ENCODE measurements around the gene IDE.
"Not testable (repeated sequence)": the region's sequence is repeated elsewhere in the genome, so short reads cannot be mapped to it uniquely, and the experiment has no call there.

Gene IDE

DNA sequence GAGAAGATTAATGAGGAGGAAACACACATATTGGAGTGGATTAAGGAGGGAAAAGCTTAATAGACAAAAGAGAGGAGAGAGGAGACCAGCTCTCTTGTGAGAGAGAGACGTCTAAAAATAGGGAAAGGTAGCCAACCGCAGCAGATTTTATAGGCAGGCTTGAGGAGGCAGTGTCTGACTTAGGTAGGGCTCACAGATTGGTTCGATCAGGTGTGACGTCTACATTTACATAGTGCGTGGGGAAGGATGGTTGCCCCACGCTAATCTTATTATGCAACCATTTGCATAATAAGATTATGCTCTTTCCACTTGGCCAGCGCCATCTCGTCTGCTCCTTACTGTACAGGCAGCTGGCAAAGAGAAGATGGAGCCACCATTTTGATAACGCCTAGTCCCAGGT is 160.9 kb downstream of the IDE start:
- no peak for DNase-seq

DNA sequence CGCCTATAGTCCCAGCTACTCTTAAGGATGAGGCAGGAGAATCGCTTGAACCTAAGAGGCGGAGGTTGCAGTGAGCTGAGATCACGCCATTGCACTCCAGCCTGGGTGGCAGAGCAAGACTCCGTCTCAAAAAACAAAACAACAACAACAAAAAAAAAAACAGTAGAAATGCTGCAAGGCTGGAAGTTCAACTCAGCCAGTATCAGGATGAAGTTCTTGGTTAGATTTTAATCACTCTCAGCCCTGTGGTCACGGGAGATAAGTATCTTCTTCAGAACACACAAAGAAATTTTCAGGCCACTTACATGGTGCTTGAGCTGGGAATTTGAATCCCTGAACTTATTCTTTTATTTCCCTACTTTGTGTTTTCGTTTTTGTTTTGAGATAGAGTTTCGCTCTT is 162.5 kb downstream of the IDE start:
- DNase-seq = no peak

- no peak for DNase-seq
These were observed 163.4 kb downstream of the IDE start for GRCh38 chr10:92410501-92410900.

DNA sequence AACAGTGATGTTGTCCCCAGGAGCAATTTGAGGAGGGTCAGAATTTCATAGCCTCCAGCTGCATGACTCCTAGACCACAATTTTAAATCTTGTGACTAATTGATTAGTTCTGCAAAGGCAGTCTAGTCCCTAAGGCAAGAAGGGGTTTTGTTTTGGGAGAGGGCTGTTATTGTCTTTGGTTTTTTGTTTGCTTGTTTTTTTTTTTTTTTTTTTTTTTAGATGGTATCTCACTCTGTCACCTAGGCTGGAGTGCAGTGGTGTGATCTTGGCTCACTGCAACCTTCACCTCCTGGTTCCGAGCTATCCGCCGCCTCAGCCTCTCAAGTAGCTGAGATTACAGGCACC is 165.9 kb downstream of the IDE start:
- DNase-seq = no peak

- DNase-seq = no peak
These were observed 166.4 kb downstream of the IDE start for GRCh38 chr10:92407305-92408016.

DNA sequence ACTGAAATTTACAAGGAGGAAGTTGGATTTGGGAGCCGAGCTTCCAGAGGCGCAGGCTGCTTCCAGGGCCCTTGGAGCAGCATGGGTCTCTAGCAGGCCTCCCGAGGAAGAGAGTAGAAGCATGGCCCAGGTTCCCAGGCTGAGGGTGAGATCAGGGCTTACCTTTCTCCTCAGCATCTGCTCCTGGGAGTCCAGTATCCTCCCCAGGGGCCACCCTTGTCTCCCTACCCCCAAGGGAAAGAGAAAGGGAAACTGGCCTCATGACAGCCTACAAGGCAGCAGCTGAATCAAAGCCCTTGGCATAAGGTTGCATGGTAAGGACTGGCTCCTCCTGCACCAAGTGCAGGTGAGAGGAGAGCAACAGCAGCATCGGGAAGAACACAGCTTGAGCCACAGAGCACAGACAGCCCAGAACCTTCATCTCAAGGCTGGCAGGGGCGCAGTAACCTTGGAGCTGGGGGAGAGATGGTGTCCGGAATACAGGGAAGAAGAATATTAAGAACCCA is 168.4 kb downstream of the IDE start:
- no peak for DNase-seq

- DNase-seq = no peak
These were observed 169.1 kb downstream of the IDE start for GRCh38 chr10:92404612-92405418.

- not testable (repeated sequence) for DNase-seq
These were observed 171.7 kb downstream of the IDE start for GRCh38 chr10:92402234-92402633.
